ENCODE results near the gene INKA2. TPM values are rescaled to one million over a fixed set of nuclear protein-coding genes. Genes with fewer than 3 reads are reported as not detected.
A peak's percentile ranks its signal among the peaks of the same experiment; 100 is the strongest.

INKA2 gene
- total and polyA plus RNA-seq, 3 donors from 2014 or later, result 6.7 to 8.5 (median 8.3) TPM

- H3K36me3 ChIP-seq (ENCODE audit: low read depth, missing control alignments), result no peaks in the 10 kb centered on the region
- no peak overlapping the region for H3K4me3 ChIP-seq
- H3K27ac ChIP-seq, result no peak overlapping the region
- peaks cover 12% of the 10 kb centered on the region for H3K4me1 ChIP-seq
- intact Hi-C loops (cut with DNase I; ENCODE audit: low total_unique reads), result loop anchor here (10.0 kb wide), 1 partner anchor 265 kb away; no protein-coding TSS in a partner anchor
- H3K9me3 ChIP-seq, result no peaks in the 10 kb centered on the region
- no peaks in the 10 kb centered on the region for H3K27me3 ChIP-seq
- 49 to 82% methylated on average over 3 of the region's 3 CpGs for WGBS, 2 donors
- TF ChIP-seq POLR2A (IDR thresholded peaks at IDR 0.05), result no peak
- TF ChIP-seq CTCF (IDR thresholded peaks at IDR 0.05), result no peak
- DNase-seq, result no peak
Measured at GRCh38 chr1:111749628-111750027, 10.4 kb upstream of the INKA2 start.

GRCh38 chr1:111747947-111748346 is 8.8 kb upstream of the INKA2 start:
- TF ChIP-seq POLR2A (IDR thresholded peaks at IDR 0.05) (no peak), CTCF (IDR thresholded peaks at IDR 0.05) (no peak)
- H3K4me3 ChIP-seq, result no peak overlapping the region
- no peaks in the 10 kb centered on the region for H3K9me3 ChIP-seq
- no peak for DNase-seq
- WGBS, 2 donors, result 60 to 85% methylated on average over 4 of the region's 4 CpGs
- no peak overlapping the region for H3K27ac ChIP-seq
- intact Hi-C loops (cut with DNase I; ENCODE audit: low total_unique reads), result no loop called here
- H3K36me3 ChIP-seq (ENCODE audit: low read depth, missing control alignments), result no peaks in the 10 kb centered on the region
- H3K4me1 ChIP-seq, result peaks cover 12% of the 10 kb centered on the region
- no peaks in the 10 kb centered on the region for H3K27me3 ChIP-seq

- Histone ChIP-seq H3K27me3 (no peaks in the 10 kb centered on the region), H3K36me3 (ENCODE audit: low read depth, missing control alignments) (no peaks in the 10 kb centered on the region), H3K27ac (no peak overlapping the region), H3K9me3 (no peaks in the 10 kb centered on the region), H3K4me3 (no peak overlapping the region), H3K4me1 (peaks cover 12% of the 10 kb centered on the region)
- intact Hi-C loops (cut with DNase I; ENCODE audit: low total_unique reads), result no loop called here
- WGBS, 2 donors, result 73% methylated on average over 3 of the region's 3 CpGs
- DNase-seq, result peak; percentile 51
- peak in 2 of 3 experiments; percentile 33 to 41 for TF ChIP-seq CTCF (IDR thresholded peaks at IDR 0.05)
- no peak for TF ChIP-seq POLR2A (IDR thresholded peaks at IDR 0.05)
Measured at GRCh38 chr1:111747282-111747734, 8.1 kb upstream of the INKA2 start.

GRCh38 chr1:111746614-111746999 is 7.4 kb upstream of the INKA2 start:
- H3K36me3 ChIP-seq (ENCODE audit: low read depth, missing control alignments), result no peaks in the 10 kb centered on the region
- 71 to 86% methylated on average over 2 of the region's 2 CpGs for WGBS, 2 donors
- H3K27me3 ChIP-seq, result no peaks in the 10 kb centered on the region
- no peaks in the 10 kb centered on the region for H3K9me3 ChIP-seq
- no peak overlapping the region for H3K4me3 ChIP-seq
- intact Hi-C loops (cut with DNase I; ENCODE audit: low total_unique reads), result no loop called here
- H3K27ac ChIP-seq, result no peak overlapping the region
- TF ChIP-seq CTCF (IDR thresholded peaks at IDR 0.05) (no peak), POLR2A (IDR thresholded peaks at IDR 0.05) (no peak)
- DNase-seq, result no peak
- peaks cover 12% of the 10 kb centered on the region for H3K4me1 ChIP-seq
